K562 (cell line): Measurements from ENCODE around the gene RLIM. TPM values are rescaled to one million over a fixed set of nuclear protein-coding genes. Genes with fewer than 3 reads are reported as not detected.
A peak's percentile ranks its signal among the peaks of the same experiment; 100 is the strongest.

Source experiments
- ATAC-seq: fragments of 200-7000 bp; cut with Tn5 transposase; 3 replicates; pipeline ENCODE4 v1.9.1; 2020; ENCODE audit warnings: moderate library complexity
- BruUV-seq: library from RNA; stranded (reverse); fragments of 400-500 nt; replicated peaks from 2 replicates; lab custom pipeline; 2021; lab: Mats Ljungman, UMichigan
- CTCF ChIA-PET: fragments of 300-600 bp; formaldehyde crosslinking; extraction: SDS; loops from one replicate; lab custom pipeline; 2021; ENCODE audit warnings: low intra/inter-chr PET ratio; lab: Yijun Ruan, JAX
- POLR2A ChIA-PET: fragments of 300-600, 350-650 bp; sonication (Branson Sonifier 250); formaldehyde crosslinking; extraction: SDS; loops from one replicate; lab custom pipeline; 2021; ENCODE audit warnings: antibody characterized with exemption, inconsistent platforms; lab: Yijun Ruan, JAX
- DNase-seq, 4 experiments: peaks; one replicate each; pipeline versions ENCODE4 v3.0.0 to v3.0.0-alpha.2; 2011 to 2018; ENCODE audit warnings: low spot score in 3 of 4, mixed read lengths in 3 of 4; ENCODE audit errors: extremely low read depth in 1 of 4
- FAIRE-seq: peaks from 2 replicates; lab custom pipeline; 2011; peaks lifted over from hg19 to GRCh38; lab: Jason Lieb, UNC
- H2AFZ ChIP-seq: 2 replicates; pipeline ENCODE4 v1.6.0; 2011; ENCODE audit warnings: low read depth, low read length, control low read depth, inconsistent platforms
- H3K27ac ChIP-seq: fragments of 200-600 bp; 3 replicates; pipeline ENCODE4 v1.8.0; 2011; ENCODE audit warnings: low read depth, mild to moderate bottlenecking, control low read depth, inconsistent platforms, low read length, moderate library complexity, mixed read lengths; ENCODE audit errors: extremely low read depth
- H3K27me3 ChIP-seq, 2 experiments: fragments of 300-600 bp in 1 of 2; 2 replicates in 1 of 2; 3 replicates in 1 of 2; pipeline versions ENCODE4 v1.6.0 to v1.8.0; 2011; ENCODE audit warnings: inconsistent platforms in 2 of 2, low read length in 2 of 2, mild to moderate bottlenecking in 1 of 2, mixed read lengths in 1 of 2, moderate library complexity in 1 of 2; ENCODE audit not compliant: control insufficient read depth in 2 of 2, insufficient read depth in 2 of 2
- H3K36me3 ChIP-seq: fragments of 300-600 bp; 3 replicates; pipeline ENCODE4 v1.8.0; 2011; ENCODE audit warnings: mild to moderate bottlenecking, low read length, inconsistent platforms; ENCODE audit not compliant: control insufficient read depth, insufficient read depth
- H3K4me1 ChIP-seq, 2 experiments: fragments of 200-600 bp in 1 of 2; replicated peaks in 1 of 2; 2 replicates in 1 of 2; 3 replicates in 1 of 2; pipeline versions ENCODE4 v1.5.1 to v1.8.0; 2011; ENCODE audit warnings: inconsistent platforms in 2 of 2, low read length in 2 of 2, mild to moderate bottlenecking in 1 of 2, mixed read lengths in 1 of 2, moderate library complexity in 1 of 2; ENCODE audit not compliant: control insufficient read depth in 2 of 2, insufficient read depth in 2 of 2
- H3K4me2 ChIP-seq: 2 replicates; pipeline ENCODE4 v1.6.1; 2011; ENCODE audit warnings: low read length, control low read depth, inconsistent platforms, mixed read lengths; ENCODE audit not compliant: insufficient read depth
- H3K4me3 ChIP-seq: fragments of 200-600 bp; sonication (generic), shearing (Covaris generic); 2 replicates; pipeline ENCODE4 v1.5.1; 2016; ENCODE audit warnings: control low read depth, inconsistent platforms
- H3K79me2 ChIP-seq: fragments of 200-600 bp; 3 replicates; pipeline ENCODE4 v1.8.0; 2011; ENCODE audit warnings: low read length, inconsistent platforms; ENCODE audit not compliant: control insufficient read depth, insufficient read depth
- H3K9ac ChIP-seq, 2 experiments: 2 replicates each; pipeline versions ENCODE4 v1.6.0 to v1.6.1; 2011; ENCODE audit warnings: low read depth in 2 of 2, low read length in 2 of 2, control low read depth in 1 of 2, inconsistent platforms in 1 of 2, mild to moderate bottlenecking in 1 of 2, mixed read lengths in 1 of 2; ENCODE audit not compliant: insufficient read depth in 1 of 2
- H3K9me1 ChIP-seq: one replicate; pipeline ENCODE4 v1.6.0; 2011; ENCODE audit warnings: inconsistent platforms, mild to moderate bottlenecking, low read length, moderate library complexity; ENCODE audit not compliant: control insufficient read depth, insufficient read depth
- H3K9me3 ChIP-seq: replicated peaks from 2 replicates; pipeline ENCODE4 v1.5.1; 2011; ENCODE audit warnings: low read depth, low read length, inconsistent platforms; ENCODE audit not compliant: control insufficient read depth, insufficient read depth
- H4K20me1 ChIP-seq: replicated peaks from 2 replicates; pipeline ENCODE4 v1.6.1; 2011; ENCODE audit warnings: low read length, inconsistent platforms, mixed read lengths; ENCODE audit not compliant: control insufficient read depth, insufficient read depth
- ERF ChIP-seq: fragments of 450-650 bp; formaldehyde crosslinking; IDR thresholded peaks from 2 replicates; pipeline ENCODE4 v1.4.0; 2020; ENCODE audit warnings: mild to moderate bottlenecking, mixed read lengths
- MAX ChIP-seq: sonication (generic); formaldehyde crosslinking; IDR thresholded peaks from 2 replicates; pipeline ENCODE4 v1.9.0; 2022; ENCODE audit warnings: mild to moderate bottlenecking, missing genetic modification reagents
- NCOA6 ChIP-seq: fragments of 450-650 bp; IDR thresholded peaks from 2 replicates; pipeline ENCODE4 v1.6.1; 2017; ENCODE audit warnings: mild to moderate bottlenecking
- NRF1 ChIP-seq, 2 experiments: fragments of 450-650 bp; IDR thresholded peaks in 1 of 2; conservative IDR thresholded peaks in 1 of 2; 2 replicates each; pipeline ENCODE4 v1.6.1; 2014; ENCODE audit warnings: mild to moderate bottlenecking in 2 of 2
- POLR2AphosphoS5 ChIP-seq: IDR thresholded peaks from 2 replicates; pipeline ENCODE4 v1.6.1; 2011; ENCODE audit warnings: mild to moderate bottlenecking, low read depth, low read length, moderate library complexity; ENCODE audit not compliant: control insufficient read depth, insufficient read depth
- TRIM25 ChIP-seq: fragments of 450-650 bp; IDR thresholded peaks from 2 replicates; pipeline ENCODE4 v1.7.0; 2016; ENCODE audit warnings: borderline replicate concordance
- ZNF121 ChIP-seq: sonication (generic); formaldehyde crosslinking; conservative IDR thresholded peaks from 2 replicates; pipeline ENCODE4 v1.8.0; 2022; ENCODE audit warnings: missing genetic modification reagents
- ZNF778 ChIP-seq: fragments of 450-650 bp; formaldehyde crosslinking; IDR thresholded peaks from 2 replicates; pipeline ENCODE4 v1.4.0; 2020; ENCODE audit warnings: mild to moderate bottlenecking, moderate library complexity
- WGBS: fragments of 100-300 bp; shearing (Covaris generic); methylation state at CpG from one replicate; pipeline ENCODE4 v1.1.6; 2016; ENCODE audit warnings: low coverage, mixed read lengths; ENCODE audit not compliant: insufficient coverage; ENCODE audit errors: missing lambda C conversion rate; 5-methylcytosine and 5-hydroxymethylcytosine counted together
- in situ Hi-C: fragments of 300-500 bp; cut with MboI; formaldehyde crosslinking; loops from 4 replicates; pipeline ENCODE4 v1.15.0; 2018; ENCODE audit warnings: inconsistent platforms, mixed read lengths
- intact Hi-C: fragments of 100-400 bp; cut with micrococcal nuclease; formaldehyde crosslinking; loops from 2 replicates; pipeline ENCODE4 v1.14.2; 2022
- polyA plus RNA-seq, 8 experiments: library from polyadenylated mRNA; depleted of rRNA in 4 of 8; stranded (reverse) in 5 of 8; unstranded in 3 of 8; fragments of >200 nt; fragmentation: Nextera tagmentation in 2 of 8; fragmentation: Illumina TruSeq in 1 of 8; extraction: Ambion mirVana in 2 of 8; extraction: Trizol in 1 of 8; gene quantifications; 2 replicates each; pipeline versions ENCODE4 v1.2.1 to v1.2.3, GENCODE V29; 2011 to 2014; ENCODE audit warnings: inconsistent platforms in 1 of 8, missing spikeins in 1 of 8
- total RNA-seq, 7 experiments: library from RNA; depleted of rRNA in 6 of 7; stranded (reverse); fragments of >200 nt in 6 of 7; fragmentation: Illumina TruSeq in 2 of 7; extraction: Trizol in 2 of 7; gene quantifications; 2 replicates each; pipeline versions ENCODE4 v1.2.1 to v1.2.3, GENCODE V29; 2011 to 2021; ENCODE audit warnings: low replicate concordance in 1 of 7
- TF ChIP-seq, protein P1 (sequence below): fragments of 450-650 bp; formaldehyde crosslinking; IDR thresholded peaks from 2 replicates; pipeline ENCODE4 v1.4.0; 2022; ENCODE audit warnings: mild to moderate bottlenecking, moderate library complexity
- TF ChIP-seq, protein P2 (sequence below): fragments of 450-650 bp; IDR thresholded peaks from 2 replicates; pipeline ENCODE4 v1.6.1; 2016; ENCODE audit warnings: low read depth, mild to moderate bottlenecking, moderate library complexity

The RLIM gene
- total and polyA plus RNA-seq, 9 of the 15 experiments (the other 6 are each of a cell fraction or from before 2014, with no cell fraction given) = 4.2 to 31.4 (median 14.9) TPM

DNA sequence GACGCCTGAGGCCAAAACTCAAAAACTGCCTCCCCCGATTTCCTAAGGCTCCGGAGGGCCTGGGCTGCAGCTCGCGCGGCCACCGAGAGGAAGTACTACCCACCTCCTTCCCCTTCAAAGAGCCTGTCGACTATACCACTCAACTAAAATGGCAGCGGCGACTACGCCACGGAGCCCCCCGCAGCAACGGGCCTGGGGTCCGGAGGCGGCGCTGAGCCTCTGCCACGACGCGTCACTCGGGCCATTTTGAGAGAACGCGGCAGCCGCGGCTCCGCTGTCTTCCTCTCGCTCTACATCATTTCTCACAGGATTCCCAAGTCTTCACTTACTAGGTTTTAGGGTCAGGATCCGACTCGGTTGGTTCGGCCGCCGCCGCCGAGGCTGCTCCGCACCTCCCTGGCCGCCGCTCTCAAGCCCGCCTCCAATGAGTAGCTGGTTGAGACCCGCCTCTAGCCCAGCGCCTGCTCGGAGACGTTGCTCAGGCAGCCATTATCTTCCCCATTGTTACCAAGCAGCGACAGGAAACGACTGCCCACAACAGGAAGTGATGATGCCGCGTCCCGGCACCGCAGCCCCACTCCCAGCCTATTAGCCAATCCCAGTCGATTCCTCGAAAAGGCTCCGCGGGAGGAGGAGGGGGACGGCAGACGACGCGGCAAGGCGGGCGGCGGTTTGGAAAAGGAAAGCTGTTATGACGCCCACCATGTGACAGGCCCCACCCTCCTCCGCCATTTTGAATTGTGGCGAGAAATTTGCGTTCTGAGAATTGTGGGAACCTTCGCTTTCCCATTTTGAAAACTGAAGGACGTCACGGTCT, at the start of gene RLIM (continued):
- TF ChIP-seq MAX (CRISPR knock-in tag) = peak; percentile 56

DNA sequence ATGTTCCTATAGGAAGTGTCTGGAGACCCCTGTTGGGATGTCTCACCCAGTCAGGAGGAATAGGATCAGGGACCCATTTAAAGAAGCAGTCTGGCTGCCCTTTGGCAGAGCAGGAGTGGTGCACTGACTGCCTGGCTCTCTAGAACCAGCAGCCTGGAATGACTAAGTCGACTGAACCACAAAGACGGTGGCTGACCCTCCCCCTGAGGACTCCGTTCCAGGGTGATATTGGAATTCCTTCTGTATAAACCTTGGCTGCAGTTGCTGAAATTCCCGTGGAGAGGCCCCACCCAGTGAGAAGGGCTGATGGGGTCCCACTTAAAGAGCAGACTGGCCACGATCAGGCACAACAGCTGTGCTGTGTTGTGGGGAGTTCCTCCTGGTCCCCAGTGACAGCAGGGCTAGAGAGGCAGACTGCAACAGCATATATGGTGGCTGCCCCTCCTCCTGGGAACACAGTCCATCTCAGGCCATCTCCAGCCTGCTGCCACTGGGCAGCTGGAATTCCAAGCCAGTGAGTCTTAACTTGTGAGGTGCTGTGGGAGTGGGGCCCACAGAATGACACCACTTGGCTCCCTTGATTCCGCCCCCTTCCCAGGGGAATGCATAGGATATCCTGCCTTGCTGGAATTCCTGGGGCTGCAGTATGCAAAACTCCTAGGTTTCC, 41.8 kb upstream of the RLIM start:
- Histone ChIP-seq H3K4me1 (no peaks in the 10 kb centered on the region), H3K27ac (no peak overlapping the region), H3K4me3 (no peak overlapping the region), H3K4me2 (no peak overlapping the region), H3K79me2 (no peaks in the 10 kb centered on the region), H2AFZ (no peak overlapping the region), H3K9me3 (no peaks in the 10 kb centered on the region), H3K9ac (no peak overlapping the region), H4K20me1 (no peaks in the 10 kb centered on the region), H3K27me3 (no peaks in the 10 kb centered on the region), H3K36me3 (no peaks in the 10 kb centered on the region), H3K9me1 (no peaks in the 10 kb centered on the region)
- POLR2A ChIA-PET = no interaction called here
- DNase-seq (no peak), FAIRE-seq (no peak), ATAC-seq (no peak)
- CTCF ChIA-PET = no interaction called here
- in situ Hi-C loops = no loop called here
- intact Hi-C loops = no loop called here
- WGBS = 12% methylated on average over 6 of the region's 6 CpGs
- BruUV-seq = no TSS peak
- TF ChIP-seq TRIM25 (no peak), ERF (CRISPR knock-in tag) (no peak), NRF1 (conservative IDR thresholded peaks at IDR 0.05 in 1 of 2, IDR thresholded peaks at IDR 0.05 in 1 of 2) (no peak), POLR2AphosphoS5 (no peak), ZNF778 (CRISPR knock-in tag) (no peak), ZNF121 (CRISPR knock-in tag) (no peak), NCOA6 (no peak)
- TF ChIP-seq, protein P1, sequence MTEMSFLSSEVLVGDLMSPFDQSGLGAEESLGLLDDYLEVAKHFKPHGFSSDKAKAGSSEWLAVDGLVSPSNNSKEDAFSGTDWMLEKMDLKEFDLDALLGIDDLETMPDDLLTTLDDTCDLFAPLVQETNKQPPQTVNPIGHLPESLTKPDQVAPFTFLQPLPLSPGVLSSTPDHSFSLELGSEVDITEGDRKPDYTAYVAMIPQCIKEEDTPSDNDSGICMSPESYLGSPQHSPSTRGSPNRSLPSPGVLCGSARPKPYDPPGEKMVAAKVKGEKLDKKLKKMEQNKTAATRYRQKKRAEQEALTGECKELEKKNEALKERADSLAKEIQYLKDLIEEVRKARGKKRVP (CRISPR knock-in tag) = no peak
- TF ChIP-seq, protein P2, sequence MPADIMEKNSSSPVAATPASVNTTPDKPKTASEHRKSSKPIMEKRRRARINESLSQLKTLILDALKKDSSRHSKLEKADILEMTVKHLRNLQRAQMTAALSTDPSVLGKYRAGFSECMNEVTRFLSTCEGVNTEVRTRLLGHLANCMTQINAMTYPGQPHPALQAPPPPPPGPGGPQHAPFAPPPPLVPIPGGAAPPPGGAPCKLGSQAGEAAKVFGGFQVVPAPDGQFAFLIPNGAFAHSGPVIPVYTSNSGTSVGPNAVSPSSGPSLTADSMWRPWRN = no peak
